OCI-LY1 (cell line): ENCODE data around the gene BBC3.

Experiments
- H2AFZ ChIP-seq: fragments of 200-600 bp; sonication (generic), shearing (Covaris generic); 2 replicates; pipeline ENCODE4 v1.6.0; 2014; ENCODE audit warnings: antibody characterized with exemption, mild to moderate bottlenecking, low read length
- H3F3A ChIP-seq: fragments of 200-600 bp; sonication (generic), shearing (Covaris generic); 2 replicates; pipeline ENCODE4 v1.6.0; 2014; ENCODE audit warnings: mild to moderate bottlenecking, antibody characterized with exemption, low read length, moderate library complexity; ENCODE audit not compliant: insufficient read depth
- H3K27ac ChIP-seq: fragments of 200-600 bp; sonication (generic); 2 replicates; pipeline ENCODE4 v1.5.1; 2014; ENCODE audit warnings: low read length, mixed run types, mild to moderate bottlenecking, low read depth; ENCODE audit not compliant: poor library complexity, severe bottlenecking
- H3K27me3 ChIP-seq: fragments of 200-600 bp; sonication (generic); 2 replicates; pipeline ENCODE4 v1.6.0; 2014; ENCODE audit warnings: antibody characterized with exemption, mild to moderate bottlenecking, low read length, moderate library complexity; ENCODE audit not compliant: insufficient read depth
- H3K36me3 ChIP-seq: fragments of 200-600 bp; sonication (generic); 2 replicates; pipeline ENCODE4 v1.6.1; 2014; ENCODE audit warnings: mild to moderate bottlenecking, antibody characterized with exemption, low read length, moderate library complexity, mixed read lengths; ENCODE audit not compliant: insufficient read depth
- H3K4me1 ChIP-seq: fragments of 200-600 bp; sonication (generic); 2 replicates; pipeline ENCODE4 v1.5.1; 2014; ENCODE audit warnings: mild to moderate bottlenecking, low read length, moderate library complexity; ENCODE audit not compliant: insufficient read depth, severe bottlenecking
- H3K4me2 ChIP-seq: fragments of 200-600 bp; sonication (generic), shearing (Covaris generic); 2 replicates; pipeline ENCODE4 v1.6.1; 2014; ENCODE audit warnings: low read length
- H3K4me3 ChIP-seq: fragments of 200-600 bp; sonication (generic); 2 replicates; pipeline ENCODE4 v1.5.1; 2014; ENCODE audit warnings: low read length, low read depth, mild to moderate bottlenecking, mixed read lengths; ENCODE audit not compliant: poor library complexity, severe bottlenecking
- H3K79me2 ChIP-seq: fragments of 200-600 bp; shearing (Covaris generic); 2 replicates; pipeline ENCODE4 v1.6.1; 2016; ENCODE audit warnings: mixed run types, low read length, mixed read lengths; ENCODE audit not compliant: insufficient read depth
- H3K9ac ChIP-seq: fragments of 200-600 bp; sonication (generic), shearing (Covaris generic); 2 replicates; pipeline ENCODE4 v1.6.1; 2014; ENCODE audit warnings: mild to moderate bottlenecking, low read length, mixed read lengths
- H3K9me2 ChIP-seq: fragments of 200-600 bp; sonication (generic), shearing (Covaris generic); 2 replicates; pipeline ENCODE4 v1.6.1; 2014; ENCODE audit warnings: low read depth, mild to moderate bottlenecking, low read length, mixed read lengths
- H3K9me3 ChIP-seq: fragments of 200-600 bp; shearing (Covaris generic); 2 replicates; pipeline ENCODE4 v1.6.1; 2014; ENCODE audit warnings: low read length, mixed read lengths
- H4K20me1 ChIP-seq: fragments of 200-600 bp; sonication (generic), shearing (Covaris generic); 2 replicates; pipeline ENCODE4 v1.6.0; 2016; ENCODE audit warnings: mild to moderate bottlenecking, low read length; ENCODE audit not compliant: insufficient read depth
- CTCF ChIP-seq: fragments of 200-600 bp; sonication (generic), shearing (Covaris generic); IDR thresholded peaks from 2 replicates; pipeline ENCODE4 v1.5.1; 2017; ENCODE audit warnings: mild to moderate bottlenecking, antibody characterized with exemption, low read length, moderate library complexity, mixed read lengths
- EZH2 ChIP-seq: fragments of 200-600 bp; sonication (generic), shearing (Covaris generic); IDR thresholded peaks from 2 replicates; pipeline ENCODE4 v1.8.0; 2017; ENCODE audit warnings: borderline replicate concordance, mixed run types, mild to moderate bottlenecking, antibody characterized with exemption, low read length, moderate library complexity, mixed read lengths

Gene BBC3

GRCh38 chr19:47187335-47187655, 43.7 kb downstream of the BBC3 start:
- peak overlapping the region; percentile 75 for H3K27ac ChIP-seq
- H3K36me3 ChIP-seq = peaks cover 72% of the 10 kb centered on the region
- TF ChIP-seq EZH2 = no peak
- no peak for TF ChIP-seq CTCF
- no peaks in the 10 kb centered on the region for H3K27me3 ChIP-seq
- no peak overlapping the region for H3K4me3 ChIP-seq
- no peaks in the 10 kb centered on the region for H3K9me2 ChIP-seq
- H3F3A ChIP-seq = no peaks in the 10 kb centered on the region
- H3K4me1 ChIP-seq = peaks cover 24% of the 10 kb centered on the region
- no peak overlapping the region for H3K4me2 ChIP-seq
- H3K9me3 ChIP-seq = no peaks in the 10 kb centered on the region
- no peak overlapping the region; the same call in 1 of the 2 replicates for H3K9ac ChIP-seq
- no peak overlapping the region for H2AFZ ChIP-seq
- no peaks in the 10 kb centered on the region for H3K79me2 ChIP-seq
- no peaks in the 10 kb centered on the region for H4K20me1 ChIP-seq

DNA sequence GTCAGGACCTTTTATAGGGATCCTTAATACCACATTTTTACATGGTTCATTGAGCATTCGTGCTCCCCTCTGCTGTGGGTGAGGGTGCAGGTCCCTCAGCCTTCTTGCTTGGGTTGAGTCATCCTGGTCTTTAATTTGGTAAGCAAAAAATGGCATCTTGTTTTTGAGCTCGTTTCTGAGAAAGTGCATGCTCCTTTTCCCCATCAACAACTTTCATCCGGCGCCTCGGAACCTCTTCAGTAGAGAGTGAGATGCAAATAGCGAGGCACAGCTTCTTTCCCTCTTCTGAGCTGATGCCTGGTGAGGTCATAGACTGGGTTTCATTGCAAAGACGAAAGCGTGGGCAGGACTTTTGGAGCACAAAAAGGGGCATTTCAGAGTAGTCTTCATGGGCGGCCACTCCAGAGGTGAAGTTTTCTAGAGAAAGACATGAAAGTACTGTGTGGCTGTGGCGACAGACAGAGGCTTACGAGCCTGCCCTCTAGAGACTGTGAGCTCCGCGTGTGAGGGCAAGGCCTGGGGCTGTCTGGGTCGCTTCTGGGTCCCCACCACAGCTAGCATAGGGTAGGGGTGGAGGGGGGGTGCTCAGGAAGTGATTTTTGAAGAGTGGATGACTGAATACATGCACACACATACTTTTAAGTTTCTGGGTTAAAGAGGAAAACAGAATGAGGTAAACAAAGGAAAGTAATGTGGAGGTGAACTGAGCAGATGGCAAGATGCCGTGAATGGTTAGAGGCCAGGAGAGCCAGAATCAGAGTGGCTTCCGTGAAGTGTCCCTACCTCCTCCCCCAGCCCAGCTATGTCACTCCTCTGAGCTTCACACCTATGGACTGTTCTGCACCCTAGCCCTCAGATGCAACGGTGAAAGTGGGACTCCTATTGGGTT, 44.3 kb downstream of the BBC3 start:
- H3K4me1 ChIP-seq = peaks cover 24% of the 10 kb centered on the region
- peak overlapping the region; percentile 8 for H3K4me3 ChIP-seq
- peak overlapping the region; percentile 44; the same call in 1 of the 2 replicates for H3K4me2 ChIP-seq
- no peaks in the 10 kb centered on the region for H3K9me2 ChIP-seq
- no peaks in the 10 kb centered on the region for H4K20me1 ChIP-seq
- H3F3A ChIP-seq = no peaks in the 10 kb centered on the region
- no peaks in the 10 kb centered on the region for H3K27me3 ChIP-seq
- H3K9ac ChIP-seq = peak overlapping the region; percentile 6; the same call in 1 of the 2 replicates
- peak overlapping the region; percentile 75 for H3K27ac ChIP-seq
- no peak overlapping the region for H2AFZ ChIP-seq
- H3K79me2 ChIP-seq = no peaks in the 10 kb centered on the region
- no peaks in the 10 kb centered on the region for H3K9me3 ChIP-seq
- H3K36me3 ChIP-seq = peaks cover 77% of the 10 kb centered on the region
- TF ChIP-seq EZH2 = no peak
- TF ChIP-seq CTCF = 0 out of 2 replicates have a peak, but pooled peaks have one; percentile 16

GRCh38 chr19:47183601-47184000, 47.4 kb downstream of the BBC3 start:
- Histone ChIP-seq H4K20me1 (no peaks in the 10 kb centered on the region), H3K36me3 (peaks cover 65% of the 10 kb centered on the region), H3K9ac (no peak overlapping the region), H3K4me2 (no peak overlapping the region), H2AFZ (no peak overlapping the region), H3K4me3 (no peak overlapping the region), H3K27me3 (no peaks in the 10 kb centered on the region), H3K9me2 (no peaks in the 10 kb centered on the region), H3K9me3 (no peaks in the 10 kb centered on the region), H3K79me2 (no peaks in the 10 kb centered on the region), H3K4me1 (peaks cover 24% of the 10 kb centered on the region), H3K27ac (no peak overlapping the region), H3F3A (no peaks in the 10 kb centered on the region)
- TF ChIP-seq CTCF (no peak), EZH2 (no peak)
